Stimulated activated CD4-positive, alpha-beta T cell treated with anti-CD3 and anti-CD28 coated beads, Interleukin-2, amount 100 ng/mL, for 24 hours (primary cell): ENCODE results near the gene ZBED5.
"Not testable (repeated sequence)": the region's sequence is repeated elsewhere in the genome, so short reads cannot be mapped to it uniquely, and the experiment has no call there.

ENCODE experiments used
- DNase-seq, 2 donors: peaks; one replicate each; pipeline ENCODE4 v3.0.0-alpha.2; 2020

ZBED5 gene

GRCh38 chr11:10836884-10837283 lies 21.0 kb downstream of the ZBED5 start:
- DNase-seq: not testable (repeated sequence)

- no peak for DNase-seq
Measured at GRCh38 chr11:10829139-10829538, 28.7 kb downstream of the ZBED5 start.

- DNase-seq: no peak
Measured at GRCh38 chr11:10828402-10828801, 29.5 kb downstream of the ZBED5 start.

- DNase-seq: no peak
Measured at GRCh38 chr11:10824888-10825287, 33.0 kb downstream of the ZBED5 start.

GRCh38 chr11:10823152-10823579 lies 34.7 kb downstream of the ZBED5 start:
- no peak for DNase-seq

- not testable (repeated sequence) for DNase-seq
Measured at GRCh38 chr11:10822491-10822890, 35.4 kb downstream of the ZBED5 start.

GRCh38 chr11:10818594-10818993 lies 39.3 kb downstream of the ZBED5 start:
- no peak for DNase-seq

- no peak for DNase-seq
Measured at GRCh38 chr11:10813945-10814344, 43.9 kb downstream of the ZBED5 start.

- DNase-seq: peak; percentile 51 to 59
Measured at GRCh38 chr11:10809373-10810160, 48.3 kb downstream of the ZBED5 start.

- peak; percentile 97 for DNase-seq
Measured at GRCh38 chr11:10808553-10809372, 49.1 kb downstream of the ZBED5 start, which contains the start of gene EIF4G2. TSS of gene EIF4G2 (minus strand) at chr11:10808926.

GRCh38 chr11:10808235-10808552 lies 49.7 kb downstream of the ZBED5 start:
- DNase-seq: no peak

- peak; percentile 55 for DNase-seq
Measured at GRCh38 chr11:10807493-10808234, 50.2 kb downstream of the ZBED5 start.

GRCh38 chr11:10806206-10806605 lies 51.6 kb downstream of the ZBED5 start:
- DNase-seq: no peak

- no peak for DNase-seq
Measured at GRCh38 chr11:10805741-10806140, 52.1 kb downstream of the ZBED5 start.

- no peak for DNase-seq
Measured at GRCh38 chr11:10803676-10804075, 54.2 kb downstream of the ZBED5 start.
